ENCODE data around the gene SLC44A3. TPM values are rescaled to one million over a fixed set of nuclear protein-coding genes. Genes with fewer than 3 reads are reported as not detected.

Gene SLC44A3
- total RNA-seq, 1 donor from 2014 or later, result 129 TPM

DNA sequence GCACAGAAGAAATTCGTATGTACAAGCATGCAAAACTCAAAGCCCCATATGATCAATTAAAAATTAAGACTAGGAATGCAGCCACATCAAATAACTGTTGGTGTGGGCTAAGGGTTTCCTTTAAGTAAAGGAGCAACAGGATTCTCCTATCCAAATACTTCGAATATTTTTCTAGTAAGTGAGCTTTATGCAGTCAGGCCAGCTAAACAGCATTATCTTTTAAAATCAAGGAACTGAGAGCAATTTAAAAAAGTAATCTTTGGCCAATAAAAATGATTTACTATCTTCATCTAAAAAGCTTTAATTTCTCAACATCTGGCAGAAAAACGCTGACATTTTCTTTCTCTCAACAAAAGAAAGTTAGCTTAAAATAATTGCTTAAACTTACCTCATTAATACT lies 87.0 kb downstream of the SLC44A3 start:
- Mint-ChIP-seq H3K27me3 (ENCODE audit: unreplicated experiment) (peaks cover 2% of the 10 kb centered on the region), H3K4me3 (ENCODE audit: unreplicated experiment) (no peak overlapping the region), H3K4me1 (ENCODE audit: low read depth, unreplicated experiment) (peaks cover 28% of the 10 kb centered on the region), H3K27ac (ENCODE audit: unreplicated experiment) (no peak overlapping the region), H3K9me3 (ENCODE audit: unreplicated experiment) (peaks cover 10% of the 10 kb centered on the region), H3K36me3 (ENCODE audit: unreplicated experiment) (peaks cover 5% of the 10 kb centered on the region)
- TF ChIP-seq, protein P1, sequence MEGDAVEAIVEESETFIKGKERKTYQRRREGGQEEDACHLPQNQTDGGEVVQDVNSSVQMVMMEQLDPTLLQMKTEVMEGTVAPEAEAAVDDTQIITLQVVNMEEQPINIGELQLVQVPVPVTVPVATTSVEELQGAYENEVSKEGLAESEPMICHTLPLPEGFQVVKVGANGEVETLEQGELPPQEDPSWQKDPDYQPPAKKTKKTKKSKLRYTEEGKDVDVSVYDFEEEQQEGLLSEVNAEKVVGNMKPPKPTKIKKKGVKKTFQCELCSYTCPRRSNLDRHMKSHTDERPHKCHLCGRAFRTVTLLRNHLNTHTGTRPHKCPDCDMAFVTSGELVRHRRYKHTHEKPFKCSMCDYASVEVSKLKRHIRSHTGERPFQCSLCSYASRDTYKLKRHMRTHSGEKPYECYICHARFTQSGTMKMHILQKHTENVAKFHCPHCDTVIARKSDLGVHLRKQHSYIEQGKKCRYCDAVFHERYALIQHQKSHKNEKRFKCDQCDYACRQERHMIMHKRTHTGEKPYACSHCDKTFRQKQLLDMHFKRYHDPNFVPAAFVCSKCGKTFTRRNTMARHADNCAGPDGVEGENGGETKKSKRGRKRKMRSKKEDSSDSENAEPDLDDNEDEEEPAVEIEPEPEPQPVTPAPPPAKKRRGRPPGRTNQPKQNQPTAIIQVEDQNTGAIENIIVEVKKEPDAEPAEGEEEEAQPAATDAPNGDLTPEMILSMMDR (IDR thresholded peaks at IDR 0.05; ENCODE audit: partially characterized antibody, unreplicated experiment), result no peak
- DNase-seq, result no peak

DNA sequence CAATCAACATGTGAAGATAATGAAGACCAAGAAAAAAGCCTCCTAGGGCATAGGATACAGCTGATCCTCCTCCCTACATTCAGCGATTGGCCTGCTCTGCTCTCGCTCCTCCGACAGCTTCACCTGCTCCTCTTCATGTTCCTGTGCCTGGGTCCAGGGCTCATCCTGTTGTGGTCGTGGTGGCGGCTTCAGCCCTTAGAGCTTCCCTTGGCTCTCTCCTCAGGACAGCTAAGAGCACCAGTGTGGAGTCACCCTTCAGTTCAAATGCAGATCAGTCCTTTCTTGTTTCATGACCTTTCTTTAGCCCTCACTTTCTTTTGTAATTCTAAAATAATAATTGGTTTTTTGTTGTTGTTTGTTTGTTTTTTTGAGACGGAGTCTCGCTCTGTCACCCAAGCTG lies 88.0 kb downstream of the SLC44A3 start:
- Mint-ChIP-seq H3K27me3 (ENCODE audit: unreplicated experiment) (peaks cover 2% of the 10 kb centered on the region), H3K9me3 (ENCODE audit: unreplicated experiment) (peaks cover 10% of the 10 kb centered on the region), H3K4me3 (ENCODE audit: unreplicated experiment) (no peak overlapping the region), H3K27ac (ENCODE audit: unreplicated experiment) (no peak overlapping the region), H3K4me1 (ENCODE audit: low read depth, unreplicated experiment) (peaks cover 35% of the 10 kb centered on the region), H3K36me3 (ENCODE audit: unreplicated experiment) (peaks cover 5% of the 10 kb centered on the region)
- DNase-seq, result no peak
- TF ChIP-seq, protein P1 (IDR thresholded peaks at IDR 0.05; ENCODE audit: partially characterized antibody, unreplicated experiment), result no peak

DNA sequence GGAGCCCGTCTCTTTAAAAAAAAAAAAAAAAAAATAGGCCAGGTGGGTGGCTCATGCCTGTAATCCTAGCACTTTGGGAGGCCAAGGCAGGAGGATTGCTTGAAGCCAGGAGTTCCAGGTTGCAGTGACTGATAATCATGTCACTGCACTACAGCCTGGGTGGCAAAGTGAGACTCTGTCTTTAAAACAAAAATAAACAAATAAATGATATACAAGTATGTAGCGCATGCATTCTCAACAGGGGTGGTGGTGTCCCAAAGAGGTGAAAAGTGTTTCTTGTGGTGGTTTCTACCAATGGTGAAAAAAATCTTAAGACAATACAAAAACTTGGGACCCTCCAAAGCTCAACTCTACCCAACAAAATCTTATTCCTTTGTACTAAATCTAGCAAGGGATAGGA lies 88.8 kb downstream of the SLC44A3 start:
- H3K9me3 Mint-ChIP-seq (ENCODE audit: unreplicated experiment), result peaks cover 10% of the 10 kb centered on the region
- H3K4me3 Mint-ChIP-seq (ENCODE audit: unreplicated experiment), result peak overlapping the region; percentile 21
- no peak for DNase-seq
- H3K27ac Mint-ChIP-seq (ENCODE audit: unreplicated experiment), result peak overlapping the region; percentile 44
- TF ChIP-seq, protein P1 (IDR thresholded peaks at IDR 0.05; ENCODE audit: partially characterized antibody, unreplicated experiment), result no peak
- peaks cover 34% of the 10 kb centered on the region for H3K4me1 Mint-ChIP-seq (ENCODE audit: low read depth, unreplicated experiment)
- H3K27me3 Mint-ChIP-seq (ENCODE audit: unreplicated experiment), result peaks cover 2% of the 10 kb centered on the region
- peaks cover 5% of the 10 kb centered on the region for H3K36me3 Mint-ChIP-seq (ENCODE audit: unreplicated experiment)

DNA sequence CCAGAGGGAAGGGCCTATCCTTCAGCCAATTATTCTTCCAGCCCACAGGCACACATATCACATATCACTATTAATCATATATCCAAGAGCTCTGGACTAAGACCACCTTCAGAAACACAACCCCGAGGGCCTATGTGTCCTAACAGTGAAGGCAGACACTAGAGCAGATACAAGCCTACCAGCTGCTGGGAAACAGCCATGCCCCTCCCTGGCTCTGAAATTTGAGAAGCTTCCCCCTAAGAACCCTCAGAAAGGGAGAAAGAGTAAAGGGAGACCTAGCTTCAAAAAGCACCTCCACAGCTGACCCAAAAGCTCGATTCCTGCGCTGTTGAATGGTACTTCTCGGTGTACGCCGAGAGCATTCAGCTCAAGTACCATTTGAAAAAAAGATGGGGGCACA lies 89.3 kb downstream of the SLC44A3 start:
- Mint-ChIP-seq H3K4me3 (ENCODE audit: unreplicated experiment) (peak overlapping the region; percentile 21), H3K27ac (ENCODE audit: unreplicated experiment) (peak overlapping the region; percentile 44), H3K9me3 (ENCODE audit: unreplicated experiment) (peaks cover 10% of the 10 kb centered on the region), H3K36me3 (ENCODE audit: unreplicated experiment) (peaks cover 5% of the 10 kb centered on the region), H3K27me3 (ENCODE audit: unreplicated experiment) (peaks cover 2% of the 10 kb centered on the region), H3K4me1 (ENCODE audit: low read depth, unreplicated experiment) (peaks cover 36% of the 10 kb centered on the region)
- TF ChIP-seq, protein P1 (IDR thresholded peaks at IDR 0.05; ENCODE audit: partially characterized antibody, unreplicated experiment), result no peak
- DNase-seq, result no peak

DNA sequence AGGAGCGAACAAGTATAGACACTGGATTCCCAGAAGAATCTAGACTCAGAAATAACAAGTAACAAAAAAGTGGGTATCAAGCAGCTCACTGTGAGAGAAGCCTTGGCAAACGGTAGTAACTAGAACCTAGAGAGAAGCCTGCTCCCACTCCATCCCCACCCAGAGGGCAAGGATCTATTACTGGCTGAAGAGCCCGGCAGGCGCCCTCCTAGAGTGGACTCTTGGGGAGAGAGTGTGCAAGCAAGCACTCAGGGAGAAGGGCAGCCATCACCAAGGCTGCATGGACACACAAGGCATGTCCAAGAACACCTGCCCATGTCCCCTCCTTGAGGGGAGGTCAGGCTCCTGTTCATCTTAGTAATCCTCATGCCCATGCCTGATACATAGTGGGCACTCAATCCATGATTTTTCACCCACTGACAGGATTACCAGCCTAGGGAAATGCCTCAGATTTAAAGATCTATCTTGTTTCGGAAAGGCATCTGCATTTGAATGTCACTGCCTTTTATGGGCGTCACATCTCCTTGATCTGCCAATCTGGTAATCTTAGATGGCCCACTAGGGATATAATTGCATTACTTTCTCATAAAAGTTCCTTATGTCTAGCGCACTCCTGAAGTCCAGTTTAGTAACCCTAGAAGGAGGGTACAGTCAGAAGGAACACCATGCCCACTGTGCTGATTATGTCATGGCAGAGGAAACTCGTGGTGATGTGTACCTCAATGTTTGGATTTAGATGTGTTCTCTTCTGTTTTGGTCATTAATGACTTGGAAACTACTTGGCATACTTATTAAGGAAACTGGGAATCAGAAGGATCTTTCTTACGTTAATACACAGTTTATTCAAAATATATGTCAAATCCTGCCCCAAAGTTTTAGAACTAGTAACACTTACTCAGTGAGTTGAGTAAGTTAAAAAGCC lies 92.4 kb downstream of the SLC44A3 start:
- peaks cover 10% of the 10 kb centered on the region for H3K9me3 Mint-ChIP-seq (ENCODE audit: unreplicated experiment)
- H3K4me3 Mint-ChIP-seq (ENCODE audit: unreplicated experiment), result no peak overlapping the region
- DNase-seq, result no peak
- peaks cover 49% of the 10 kb centered on the region for H3K4me1 Mint-ChIP-seq (ENCODE audit: low read depth, unreplicated experiment)
- H3K27me3 Mint-ChIP-seq (ENCODE audit: unreplicated experiment), result peaks cover 2% of the 10 kb centered on the region
- peaks cover 9% of the 10 kb centered on the region for H3K36me3 Mint-ChIP-seq (ENCODE audit: unreplicated experiment)
- H3K27ac Mint-ChIP-seq (ENCODE audit: unreplicated experiment), result no peak overlapping the region
- TF ChIP-seq, protein P1 (IDR thresholded peaks at IDR 0.05; ENCODE audit: partially characterized antibody, unreplicated experiment), result no peak
